ENCODE results near the gene GOLGA8O. TPM values are rescaled to one million over a fixed set of nuclear protein-coding genes. Genes with fewer than 3 reads are reported as not detected.
"Not testable (repeated sequence)": the region's sequence is repeated elsewhere in the genome, so short reads cannot be mapped to it uniquely, and the experiment has no call there.

The GOLGA8O gene
- total and polyA plus RNA-seq, 2 of the 8 experiments (the other 6 are each of a cell fraction or from before 2014, with no cell fraction given) = not detected

DNA sequence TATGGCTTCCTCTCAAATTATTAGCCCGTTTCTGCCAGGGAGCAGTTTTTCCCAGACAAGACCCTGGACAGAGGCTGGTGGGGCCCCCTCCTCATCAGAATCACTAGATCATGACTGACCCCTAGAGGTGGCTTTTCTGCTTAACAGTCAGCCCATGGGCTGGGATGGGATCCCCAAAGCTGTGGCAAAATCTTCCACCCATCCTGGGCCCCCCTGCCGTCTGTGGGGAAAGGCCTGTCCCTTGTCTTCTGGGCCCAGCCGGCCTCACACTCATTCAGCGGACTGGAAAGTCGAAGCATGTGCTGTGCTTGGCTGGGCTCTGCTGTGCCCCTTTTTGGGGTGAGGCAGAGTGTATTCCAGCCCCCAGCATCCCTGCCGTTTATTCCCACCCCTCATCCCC, 27.9 kb upstream of the GOLGA8O start:
- H2BK15ac ChIP-seq (ENCODE audit: low read length); H3K4ac ChIP-seq (replicated peaks; ENCODE audit: insufficient read length, low read depth, low read length); H3K4me1 ChIP-seq (replicated peaks in 1 of 4; ENCODE audit: control insufficient read depth in 3 of 4, insufficient read depth in 4 of 4, low read length in 3 of 4); H3K18ac ChIP-seq (ENCODE audit: extremely low read depth, low read length); H3K79me1 ChIP-seq (ENCODE audit: low read depth, low read length); H3K4me3 ChIP-seq (ENCODE audit: extremely low read depth in 1 of 4, insufficient read depth in 2 of 4, low read depth in 3 of 4, low read length in 4 of 4); H4K20me1 ChIP-seq (replicated peaks in 1 of 2; ENCODE audit: control insufficient read depth in 1 of 2, insufficient read depth in 2 of 2, low read length in 2 of 2); H2AFZ ChIP-seq (ENCODE audit: low read length); H3K9ac ChIP-seq (replicated peaks in 1 of 4; ENCODE audit: extremely low read depth in 1 of 4, low read depth in 3 of 4, low read length in 3 of 4); POLR2A ChIA-PET (ENCODE audit: partially characterized antibody); H3K27ac ChIP-seq (ENCODE audit: low read depth, low read length); H3K4me2 ChIP-seq (ENCODE audit: insufficient read depth in 1 of 2, low read depth in 2 of 2, low read length in 2 of 2); CTCF ChIA-PET (ENCODE audit: partially characterized antibody); H2BK20ac ChIP-seq (ENCODE audit: low read length); H2BK5ac ChIP-seq (ENCODE audit: low read depth, low read length); H4K5ac ChIP-seq (ENCODE audit: insufficient read length, low read depth, low read length); H3K23me2 ChIP-seq (ENCODE audit: low read depth, low read length); H3K9me3 ChIP-seq (ENCODE audit: insufficient read depth in 2 of 2, low read depth in 1 of 2, low read length in 1 of 2); H3K14ac ChIP-seq (ENCODE audit: insufficient read length); FAIRE-seq; H3K56ac ChIP-seq (replicated peaks; ENCODE audit: insufficient read length, low read depth, low read length); H2BK120ac ChIP-seq (replicated peaks; ENCODE audit: low read depth, low read length); H2AK5ac ChIP-seq (ENCODE audit: low read depth, low read length); H4K8ac ChIP-seq (ENCODE audit: extremely low read depth, insufficient read depth, low read length); H3K79me2 ChIP-seq (ENCODE audit: control insufficient read depth in 1 of 2, insufficient read depth in 2 of 2, low read length in 2 of 2); H3K36me3 ChIP-seq (ENCODE audit: control insufficient read depth in 2 of 4, insufficient read depth in 4 of 4, low read length in 3 of 4); H4K91ac ChIP-seq (replicated peaks; ENCODE audit: insufficient read length, low read length); H3K27me3 ChIP-seq (replicated peaks in 1 of 4; ENCODE audit: control insufficient read depth in 3 of 4, extremely low read depth in 1 of 4, insufficient read depth in 3 of 4, low read length in 3 of 4); H3K23ac ChIP-seq (ENCODE audit: insufficient read length); H2BK12ac ChIP-seq (ENCODE audit: low read depth, low read length): not testable (repeated sequence)
- DNase-seq (ENCODE audit: low read depth in 1 of 2, low spot score in 2 of 2) = peak in 1 of 2 experiments; percentile 59
- WGBS, 2 experiments (ENCODE audit: extremely low coverage in 1 of 2, insufficient coverage in 1 of 2, insufficient read length in 1 of 2, insufficient replicate concordance in 2 of 2, low coverage in 1 of 2, low lambda C conversion rate in 2 of 2, missing lambda C conversion rate in 1 of 2) = no CpG with 5 or more reads among the region's 6 CpGs

GRCh38 chr15:32481683-32482082, 26.2 kb upstream of the GOLGA8O start:
- H3K79me1 ChIP-seq (ENCODE audit: low read depth, low read length); H4K91ac ChIP-seq (replicated peaks; ENCODE audit: insufficient read length, low read length); H2BK20ac ChIP-seq (ENCODE audit: low read length); H2AFZ ChIP-seq (ENCODE audit: low read length); DNase-seq (ENCODE audit: low read depth in 1 of 2, low spot score in 2 of 2); H3K4me2 ChIP-seq (ENCODE audit: insufficient read depth in 1 of 2, low read depth in 2 of 2, low read length in 2 of 2); H3K27ac ChIP-seq (ENCODE audit: low read depth, low read length); H3K36me3 ChIP-seq (ENCODE audit: control insufficient read depth in 2 of 4, insufficient read depth in 4 of 4, low read length in 3 of 4); H3K4me3 ChIP-seq (ENCODE audit: extremely low read depth in 1 of 4, insufficient read depth in 2 of 4, low read depth in 3 of 4, low read length in 4 of 4); H3K9ac ChIP-seq (replicated peaks in 1 of 4; ENCODE audit: extremely low read depth in 1 of 4, low read depth in 3 of 4, low read length in 3 of 4); H3K4me1 ChIP-seq (replicated peaks in 1 of 4; ENCODE audit: control insufficient read depth in 3 of 4, insufficient read depth in 4 of 4, low read length in 3 of 4); H3K14ac ChIP-seq (ENCODE audit: insufficient read length); H2AK5ac ChIP-seq (ENCODE audit: low read depth, low read length); FAIRE-seq; H3K18ac ChIP-seq (ENCODE audit: extremely low read depth, low read length); H3K79me2 ChIP-seq (ENCODE audit: control insufficient read depth in 1 of 2, insufficient read depth in 2 of 2, low read length in 2 of 2); H3K23me2 ChIP-seq (ENCODE audit: low read depth, low read length); H4K5ac ChIP-seq (ENCODE audit: insufficient read length, low read depth, low read length); H2BK15ac ChIP-seq (ENCODE audit: low read length); H3K9me3 ChIP-seq (ENCODE audit: insufficient read depth in 2 of 2, low read depth in 1 of 2, low read length in 1 of 2); H3K23ac ChIP-seq (ENCODE audit: insufficient read length); POLR2A ChIA-PET (ENCODE audit: partially characterized antibody); H2BK120ac ChIP-seq (replicated peaks; ENCODE audit: low read depth, low read length); CTCF ChIA-PET (ENCODE audit: partially characterized antibody); H3K56ac ChIP-seq (replicated peaks; ENCODE audit: insufficient read length, low read depth, low read length); H4K20me1 ChIP-seq (replicated peaks in 1 of 2; ENCODE audit: control insufficient read depth in 1 of 2, insufficient read depth in 2 of 2, low read length in 2 of 2); H2BK12ac ChIP-seq (ENCODE audit: low read depth, low read length); H3K27me3 ChIP-seq (replicated peaks in 1 of 4; ENCODE audit: control insufficient read depth in 3 of 4, extremely low read depth in 1 of 4, insufficient read depth in 3 of 4, low read length in 3 of 4); H4K8ac ChIP-seq (ENCODE audit: extremely low read depth, insufficient read depth, low read length); H2BK5ac ChIP-seq (ENCODE audit: low read depth, low read length); H3K4ac ChIP-seq (replicated peaks; ENCODE audit: insufficient read length, low read depth, low read length): not testable (repeated sequence)
- WGBS, 2 experiments (ENCODE audit: extremely low coverage in 1 of 2, insufficient coverage in 1 of 2, insufficient read length in 1 of 2, insufficient replicate concordance in 2 of 2, low coverage in 1 of 2, low lambda C conversion rate in 2 of 2, missing lambda C conversion rate in 1 of 2) = no CpG with 5 or more reads among the region's 5 CpGs

All from H1 (cell line).